ENCODE data around the gene NYAP1.
"Not testable (repeated sequence)": the region's sequence is repeated elsewhere in the genome, so short reads cannot be mapped to it uniquely, and the experiment has no call there.

The NYAP1 gene

GRCh38 chr7:100516135-100516812, 32.5 kb downstream of the NYAP1 start:
- no peak for DNase-seq

GRCh38 chr7:100517305-100517704, 33.6 kb downstream of the NYAP1 start:
- no peak for DNase-seq

- DNase-seq = no peak
These were observed 35.9 kb downstream of the NYAP1 start for GRCh38 chr7:100519580-100519979.

- no peak for DNase-seq
These were observed 36.4 kb downstream of the NYAP1 start for GRCh38 chr7:100520138-100520537.

- DNase-seq = no peak
These were observed 37.3 kb downstream of the NYAP1 start for GRCh38 chr7:100521076-100521475.

GRCh38 chr7:100521909-100522593, 38.3 kb downstream of the NYAP1 start:
- DNase-seq = not testable (repeated sequence)

- not testable (repeated sequence) for DNase-seq
These were observed 39.5 kb downstream of the NYAP1 start for GRCh38 chr7:100523192-100523591.

GRCh38 chr7:100528108-100528866, 44.6 kb downstream of the NYAP1 start:
- DNase-seq = not testable (repeated sequence)

GRCh38 chr7:100532165-100533022, 48.7 kb downstream of the NYAP1 start:
- no peak for DNase-seq

GRCh38 chr7:100535982-100536381, 52.3 kb downstream of the NYAP1 start:
- DNase-seq = not testable (repeated sequence)

- DNase-seq = not testable (repeated sequence)
These were observed 53.0 kb downstream of the NYAP1 start for GRCh38 chr7:100536695-100537094.

- DNase-seq = no peak
These were observed 54.6 kb downstream of the NYAP1 start for GRCh38 chr7:100538348-100538653.

- peak; percentile 98 for DNase-seq
These were observed 55.1 kb downstream of the NYAP1 start, which contains the start of gene AGFG2 for GRCh38 chr7:100538654-100539435. Gene AGFG2, plus strand, starts transcription at chr7:100539203. Its CDS starts 144 bp downstream, at chr7:100539347.

- DNase-seq = no peak
These were observed 55.8 kb downstream of the NYAP1 start for GRCh38 chr7:100539436-100540006.

- DNase-seq = no peak
These were observed 56.5 kb downstream of the NYAP1 start for GRCh38 chr7:100540073-100540723.

GRCh38 chr7:100541309-100541708, 57.6 kb downstream of the NYAP1 start:
- not testable (repeated sequence) for DNase-seq

GRCh38 chr7:100543586-100543985, 59.9 kb downstream of the NYAP1 start:
- DNase-seq = no peak

- DNase-seq = no peak
These were observed 60.7 kb downstream of the NYAP1 start for GRCh38 chr7:100544386-100544785.

Measured in GOT3 (cell line).